K562 (cell line): ENCODE data around the gene PNPO. TPM values are rescaled to one million over a fixed set of nuclear protein-coding genes. Genes with fewer than 3 reads are reported as not detected.

Experiments used
- GABPB1 ChIP-seq: sonication (generic); formaldehyde crosslinking; IDR thresholded peaks from 2 replicates; pipeline ENCODE4 v1.8.0; 2022; ENCODE audit warnings: mild to moderate bottlenecking, missing genetic modification reagents
- PRPF4 ChIP-seq: fragments of 200-400 bp; formaldehyde crosslinking; IDR thresholded peaks from one replicate; pipeline ENCODE4 v1.6.1; 2017; ENCODE audit warnings: low read length, low read depth, mild to moderate bottlenecking; ENCODE audit not compliant: insufficient read depth, poor library complexity, severe bottlenecking
- SP2 ChIP-seq: IDR thresholded peaks from 2 replicates; pipeline ENCODE4 v1.6.1; 2011; ENCODE audit warnings: mild to moderate bottlenecking, low read depth, low read length, moderate library complexity; ENCODE audit not compliant: poor library complexity, severe bottlenecking; ENCODE audit errors: extremely low read depth
- TBL1XR1 ChIP-seq, 2 experiments: IDR thresholded peaks; 2 replicates each; pipeline ENCODE4 v1.6.1; 2012; ENCODE audit warnings: improper control_type of control experiment in 2 of 2, low read length in 2 of 2, mild to moderate bottlenecking in 1 of 2
- VEZF1 ChIP-seq: fragments of 200-800 bp; sonication (Bioruptor generic); IDR thresholded peaks from 2 replicates; pipeline ENCODE4 v1.6.1; 2017; ENCODE audit warnings: missing genetic modification characterization, missing compliant biosample characterization
- ZBTB2 ChIP-seq: fragments of 450-650 bp; IDR thresholded peaks from 2 replicates; pipeline ENCODE4 v1.6.1; 2016; ENCODE audit warnings: antibody characterized with exemption
- polyA plus RNA-seq, 8 experiments: library from polyadenylated mRNA; depleted of rRNA in 4 of 8; stranded (reverse) in 5 of 8; unstranded in 3 of 8; fragments of >200 nt; fragmentation: Nextera tagmentation in 2 of 8; fragmentation: Illumina TruSeq in 1 of 8; extraction: Ambion mirVana in 2 of 8; extraction: Trizol in 1 of 8; gene quantifications; 2 replicates each; pipeline versions ENCODE4 v1.2.1 to v1.2.3, GENCODE V29; 2011 to 2014; ENCODE audit warnings: inconsistent platforms in 1 of 8, missing spikeins in 1 of 8
- total RNA-seq, 7 experiments: library from RNA; depleted of rRNA in 6 of 7; stranded (reverse); fragments of >200 nt in 6 of 7; fragmentation: Illumina TruSeq in 2 of 7; extraction: Trizol in 2 of 7; gene quantifications; 2 replicates each; pipeline versions ENCODE4 v1.2.1 to v1.2.3, GENCODE V29; 2011 to 2021; ENCODE audit warnings: low replicate concordance in 1 of 7
- TF ChIP-seq, protein P1 (sequence below), 2 experiments: fragments of 450-650 bp in 1 of 2; sonication (generic) in 1 of 2; formaldehyde crosslinking in 1 of 2; IDR thresholded peaks; 2 replicates each; pipeline versions ENCODE4 v1.7.1 to v1.9.0; 2016 to 2022; ENCODE audit warnings: inconsistent platforms in 1 of 2, mild to moderate bottlenecking in 1 of 2, missing genetic modification reagents in 1 of 2

PNPO gene
- total and polyA plus RNA-seq, 9 of the 15 experiments (the other 6 are each of a cell fraction or from before 2014, with no cell fraction given) = 16.6 to 39.0 (median 27.4) TPM

- TF ChIP-seq, protein P1, sequence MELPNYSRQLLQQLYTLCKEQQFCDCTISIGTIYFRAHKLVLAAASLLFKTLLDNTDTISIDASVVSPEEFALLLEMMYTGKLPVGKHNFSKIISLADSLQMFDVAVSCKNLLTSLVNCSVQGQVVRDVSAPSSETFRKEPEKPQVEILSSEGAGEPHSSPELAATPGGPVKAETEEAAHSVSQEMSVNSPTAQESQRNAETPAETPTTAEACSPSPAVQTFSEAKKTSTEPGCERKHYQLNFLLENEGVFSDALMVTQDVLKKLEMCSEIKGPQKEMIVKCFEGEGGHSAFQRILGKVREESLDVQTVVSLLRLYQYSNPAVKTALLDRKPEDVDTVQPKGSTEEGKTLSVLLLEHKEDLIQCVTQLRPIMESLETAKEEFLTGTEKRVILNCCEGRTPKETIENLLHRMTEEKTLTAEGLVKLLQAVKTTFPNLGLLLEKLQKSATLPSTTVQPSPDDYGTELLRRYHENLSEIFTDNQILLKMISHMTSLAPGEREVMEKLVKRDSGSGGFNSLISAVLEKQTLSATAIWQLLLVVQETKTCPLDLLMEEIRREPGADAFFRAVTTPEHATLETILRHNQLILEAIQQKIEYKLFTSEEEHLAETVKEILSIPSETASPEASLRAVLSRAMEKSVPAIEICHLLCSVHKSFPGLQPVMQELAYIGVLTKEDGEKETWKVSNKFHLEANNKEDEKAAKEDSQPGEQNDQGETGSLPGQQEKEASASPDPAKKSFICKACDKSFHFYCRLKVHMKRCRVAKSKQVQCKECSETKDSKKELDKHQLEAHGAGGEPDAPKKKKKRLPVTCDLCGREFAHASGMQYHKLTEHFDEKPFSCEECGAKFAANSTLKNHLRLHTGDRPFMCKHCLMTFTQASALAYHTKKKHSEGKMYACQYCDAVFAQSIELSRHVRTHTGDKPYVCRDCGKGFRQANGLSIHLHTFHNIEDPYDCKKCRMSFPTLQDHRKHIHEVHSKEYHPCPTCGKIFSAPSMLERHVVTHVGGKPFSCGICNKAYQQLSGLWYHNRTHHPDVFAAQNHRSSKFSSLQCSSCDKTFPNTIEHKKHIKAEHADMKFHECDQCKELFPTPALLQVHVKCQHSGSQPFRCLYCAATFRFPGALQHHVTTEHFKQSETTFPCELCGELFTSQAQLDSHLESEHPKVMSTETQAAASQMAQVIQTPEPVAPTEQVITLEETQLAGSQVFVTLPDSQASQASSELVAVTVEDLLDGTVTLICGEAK (IDR thresholded peaks at IDR 0.05) = peak; percentile 79
- TF ChIP-seq, protein P1 (CRISPR knock-in tag; IDR thresholded peaks at IDR 0.05) = no peak
- TF ChIP-seq SP2 (peak; percentile 74), TBL1XR1 (IDR thresholded peaks at IDR 0.05; ENCODE audit: low read length in 2 of 2) (no peak), PRPF4 (no peak), VEZF1 (CRISPR knock-in tag) (peak; percentile 6; the same call in 1 of the 2 replicates), ZBTB2 (peak; percentile 42; the same call in 1 of the 2 replicates), GABPB1 (CRISPR knock-in tag) (peak; percentile 67; the same call in 1 of the 2 replicates)
These were observed at the start of gene PNPO (continued) for GRCh38 chr17:47941246-47942095.
